GM18907 (cell line): ENCODE results near the gene MYL11.
"Not testable (repeated sequence)": the region's sequence is repeated elsewhere in the genome, so short reads cannot be mapped to it uniquely, and the experiment has no call there.

Source experiments
- ATAC-seq: cut with Tn5 transposase; IDR thresholded peaks from one replicate; pipeline ENCODE4 v1.9.1; 2021; ENCODE audit warnings: mild to moderate bottlenecking, moderate library complexity; ENCODE audit not compliant: unreplicated experiment

The MYL11 gene

GRCh38 chr16:30374538-30374937, at the start of gene MYL11:
Gene MYL11 (plus strand): TSS chr16:30374802. CDS start chr16:30374858, 56 bp downstream.
- no peak for ATAC-seq

DNA sequence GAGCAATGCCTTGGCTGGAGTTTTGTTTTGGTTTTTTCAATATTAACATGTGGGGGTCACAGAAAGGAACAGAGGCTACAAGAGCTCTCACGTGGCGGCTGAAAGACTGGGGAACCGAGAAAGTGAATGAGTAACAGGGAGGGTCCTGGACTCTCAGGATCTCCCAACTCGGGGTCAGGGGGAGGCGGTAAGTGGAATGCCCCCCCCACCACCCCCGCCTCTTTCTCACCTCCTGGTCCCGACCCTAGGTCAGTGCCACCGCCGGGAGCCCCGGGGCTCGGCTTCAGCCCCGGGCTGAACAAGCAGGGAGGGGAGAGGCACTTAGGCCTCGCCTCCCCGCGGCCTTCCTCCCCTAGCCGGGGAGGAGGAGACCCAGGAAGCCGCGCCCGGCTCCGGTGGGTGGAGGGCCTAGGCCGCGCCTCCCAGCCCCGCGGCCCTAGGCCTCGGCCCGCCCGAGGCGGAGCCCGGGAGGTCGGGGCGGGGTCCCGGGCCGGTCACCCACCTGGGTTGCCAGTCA, 40.1 kb upstream of the MYL11 start:
- ATAC-seq: peak; percentile 85

- ATAC-seq: peak; percentile 76
Measured at GRCh38 chr16:30335028-30335597, 39.5 kb upstream of the MYL11 start.

DNA sequence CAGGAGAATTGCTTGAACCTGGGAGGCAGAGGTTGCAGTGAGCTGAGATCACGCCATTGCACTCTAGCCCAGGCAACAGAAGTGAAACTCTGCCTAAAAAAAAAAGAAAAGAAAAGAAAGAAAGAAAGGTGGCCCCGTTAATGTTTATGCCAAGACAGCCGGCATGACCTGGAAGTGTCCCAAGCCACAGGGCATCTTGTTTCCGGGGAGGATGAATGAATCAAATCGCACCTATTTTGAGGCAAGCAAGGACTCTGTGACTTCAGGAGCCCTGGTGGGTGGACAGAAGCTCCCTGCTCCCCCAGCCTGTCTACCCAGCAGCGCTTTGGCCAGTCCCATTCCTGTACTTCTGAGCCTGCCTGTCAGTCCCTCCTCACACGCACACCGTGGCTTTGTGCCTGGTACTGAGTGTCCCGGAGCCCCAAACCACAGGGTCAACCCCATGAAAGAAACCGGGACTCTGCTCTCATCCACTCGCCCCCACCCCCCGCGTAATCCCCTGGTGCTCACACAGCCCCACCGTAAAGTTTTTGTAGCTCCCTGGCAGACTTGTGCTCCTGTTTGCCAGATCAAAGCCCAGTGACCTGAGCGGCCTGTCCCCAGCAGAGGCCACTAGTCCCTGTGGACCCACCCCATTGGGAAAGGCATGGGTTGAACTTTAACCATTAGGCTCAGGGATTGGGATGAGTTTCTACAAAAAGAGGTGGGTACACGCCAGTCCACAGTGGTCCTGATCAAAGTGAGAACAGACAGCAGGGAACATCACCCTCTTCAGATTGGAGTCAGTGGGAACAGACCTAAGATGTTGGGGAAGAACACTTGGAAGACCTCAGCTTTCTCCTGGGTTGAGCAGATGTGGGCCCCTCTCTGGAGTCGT, 38.8 kb upstream of the MYL11 start:
- peak; percentile 35 for ATAC-seq

DNA sequence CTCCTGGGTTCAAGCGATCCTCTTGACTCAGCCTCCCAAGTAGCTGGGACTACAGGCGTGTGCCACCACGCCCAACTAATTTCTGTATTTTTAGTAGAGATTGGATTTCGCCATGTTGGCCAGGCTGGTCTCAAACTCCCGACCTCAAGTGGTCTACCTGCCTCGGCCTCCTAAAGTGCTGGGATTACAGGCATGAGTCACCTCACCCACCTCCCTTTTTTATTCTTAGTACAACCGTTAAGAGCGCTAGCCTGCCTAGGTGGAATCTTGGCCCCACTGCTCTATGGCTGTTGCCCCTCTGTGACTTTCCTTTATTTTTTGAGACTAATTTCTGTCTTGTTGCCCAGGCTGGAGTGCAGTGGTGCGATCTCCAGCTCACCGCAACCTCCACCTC, 36.6 kb upstream of the MYL11 start:
- not testable (repeated sequence) for ATAC-seq

GRCh38 chr16:30338715-30339114, 35.9 kb upstream of the MYL11 start:
- not testable (repeated sequence) for ATAC-seq

DNA sequence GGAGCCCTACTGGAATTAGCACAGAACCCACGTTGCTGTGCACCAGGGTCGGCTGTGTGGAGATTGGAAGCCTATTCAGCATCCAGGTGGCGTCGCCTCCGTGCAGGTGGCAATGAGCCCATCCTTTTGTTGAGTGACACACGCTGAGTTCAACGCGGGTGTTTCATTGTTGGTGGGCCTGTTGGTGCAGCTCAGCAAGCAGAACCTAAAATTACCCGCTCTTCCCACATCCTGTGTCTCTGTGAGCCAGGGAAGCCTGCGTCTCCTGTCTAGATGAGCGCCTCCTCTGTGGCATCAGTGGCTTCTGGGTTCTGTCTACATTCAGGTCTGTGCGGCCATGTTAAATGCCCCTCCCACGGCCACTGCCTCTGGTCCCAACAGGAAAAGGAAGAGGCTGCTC, 34.0 kb upstream of the MYL11 start:
- ATAC-seq: no peak

GRCh38 chr16:30341971-30342370, 32.6 kb upstream of the MYL11 start:
- not testable (repeated sequence) for ATAC-seq

GRCh38 chr16:30342751-30343490, 31.7 kb upstream of the MYL11 start:
- no peak for ATAC-seq

DNA sequence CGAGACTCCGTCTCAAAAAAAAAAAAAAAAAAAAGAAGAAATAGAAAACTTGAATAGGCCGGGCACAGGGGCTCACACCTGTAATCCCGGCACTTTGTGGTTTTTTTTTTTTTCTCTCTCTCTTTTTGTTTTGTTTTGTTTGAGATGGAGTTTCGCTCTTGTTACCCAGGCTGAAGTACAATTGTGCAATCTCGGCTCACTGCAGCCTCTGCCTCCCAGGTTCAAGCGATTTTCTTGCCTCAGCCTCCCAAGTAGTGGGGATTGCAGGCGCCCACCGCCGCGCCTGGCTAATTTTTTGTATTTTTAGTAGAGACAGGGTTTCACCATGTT, 31.1 kb upstream of the MYL11 start:
- ATAC-seq: not testable (repeated sequence)

DNA sequence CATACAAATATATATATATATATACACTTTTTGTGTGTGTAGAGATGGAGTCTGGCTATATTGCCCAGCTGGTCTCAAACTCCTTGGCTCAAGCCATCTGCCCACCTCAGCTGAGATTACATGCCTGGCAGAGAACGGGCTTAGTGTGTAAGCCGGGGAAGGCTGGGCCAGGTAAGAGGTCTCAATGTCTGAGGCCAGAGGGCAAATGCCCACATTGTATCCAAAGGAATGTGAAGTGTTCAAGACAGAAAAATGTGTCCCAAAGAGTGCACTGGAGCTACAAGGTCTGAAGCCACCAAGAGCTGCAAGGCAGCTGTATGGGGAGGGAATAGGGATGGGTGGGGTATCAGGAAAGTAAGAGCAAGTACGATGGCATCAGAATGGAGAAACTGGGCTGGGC, 28.3 kb upstream of the MYL11 start:
- no peak for ATAC-seq

DNA sequence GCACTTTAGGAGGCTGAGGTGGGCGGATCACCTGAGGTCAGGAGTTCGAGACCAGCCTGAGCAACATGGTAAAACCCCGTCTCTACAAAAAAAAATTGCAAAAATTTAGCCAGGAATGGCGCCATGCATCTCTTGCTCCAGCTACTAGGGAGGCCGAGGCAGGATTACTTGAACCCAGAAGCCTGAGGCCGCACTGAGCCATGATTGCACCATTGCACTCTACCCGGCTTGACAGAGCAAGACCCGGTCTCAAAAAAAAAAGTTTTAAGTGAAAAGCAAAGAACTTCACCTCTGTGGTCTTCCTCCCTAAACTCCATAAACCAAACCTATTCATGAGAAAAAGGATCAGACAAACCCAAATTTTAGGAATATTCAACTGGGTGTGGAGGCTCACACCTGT, 26.5 kb upstream of the MYL11 start:
- no peak for ATAC-seq

- no peak for ATAC-seq
Measured at GRCh38 chr16:30348929-30349328, 25.7 kb upstream of the MYL11 start.

GRCh38 chr16:30349675-30350074, 24.9 kb upstream of the MYL11 start:
- ATAC-seq: no peak

DNA sequence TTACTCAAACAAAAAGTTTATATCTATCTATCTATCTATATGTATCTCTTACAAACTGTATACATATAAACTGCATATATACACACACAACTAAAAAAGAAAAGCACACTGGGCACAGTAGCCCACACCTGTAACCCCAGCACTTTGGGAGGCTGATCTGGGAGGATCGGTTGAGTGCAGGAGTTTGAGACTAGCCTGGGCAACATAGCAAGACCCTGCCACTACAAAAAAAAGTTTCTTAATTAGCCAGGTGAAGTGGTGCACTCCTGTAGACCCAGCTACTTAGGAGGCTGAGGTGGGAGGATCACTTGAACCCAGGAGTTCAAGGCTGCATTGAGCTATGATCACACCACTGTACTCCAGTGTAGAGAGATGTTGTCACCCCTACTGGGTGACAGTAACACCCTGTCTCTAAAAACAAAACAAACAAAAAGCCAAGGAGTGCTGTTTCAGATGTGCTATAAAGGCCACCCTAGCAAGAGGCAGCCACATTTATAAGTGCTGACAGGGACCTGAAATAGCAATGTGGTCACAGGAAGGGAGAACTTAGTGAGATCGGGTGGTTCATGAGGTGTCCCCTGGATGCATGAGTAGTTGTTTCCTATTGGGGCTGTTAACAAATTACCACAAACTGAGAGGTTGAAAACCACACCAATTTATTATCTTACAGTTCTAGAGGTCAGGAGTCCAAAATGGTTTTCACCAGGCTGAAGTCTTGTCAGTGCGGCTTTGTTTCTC, 24.3 kb upstream of the MYL11 start:
- peak; percentile 47 for ATAC-seq

DNA sequence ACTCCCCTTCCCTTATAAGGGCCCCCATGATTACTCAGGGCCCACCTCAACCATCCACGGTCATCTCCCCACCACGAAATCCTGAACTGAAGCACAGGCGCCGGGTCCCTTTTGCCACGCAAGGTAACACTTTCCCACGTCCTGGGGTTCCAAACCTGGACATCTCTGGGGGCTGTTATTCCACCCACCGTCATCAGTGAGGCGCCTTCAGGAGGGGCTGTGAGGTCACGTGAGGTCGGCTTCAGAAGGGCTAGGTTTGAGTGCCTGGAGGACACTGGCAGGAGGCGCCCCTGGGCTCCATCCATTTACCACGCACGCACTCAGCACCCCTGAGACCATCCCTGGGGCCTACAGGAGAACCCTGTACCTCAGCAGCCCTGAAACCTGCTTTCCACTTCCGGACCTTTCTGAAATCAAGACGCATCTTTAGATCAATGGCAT, 23.6 kb upstream of the MYL11 start:
- ATAC-seq: no peak

DNA sequence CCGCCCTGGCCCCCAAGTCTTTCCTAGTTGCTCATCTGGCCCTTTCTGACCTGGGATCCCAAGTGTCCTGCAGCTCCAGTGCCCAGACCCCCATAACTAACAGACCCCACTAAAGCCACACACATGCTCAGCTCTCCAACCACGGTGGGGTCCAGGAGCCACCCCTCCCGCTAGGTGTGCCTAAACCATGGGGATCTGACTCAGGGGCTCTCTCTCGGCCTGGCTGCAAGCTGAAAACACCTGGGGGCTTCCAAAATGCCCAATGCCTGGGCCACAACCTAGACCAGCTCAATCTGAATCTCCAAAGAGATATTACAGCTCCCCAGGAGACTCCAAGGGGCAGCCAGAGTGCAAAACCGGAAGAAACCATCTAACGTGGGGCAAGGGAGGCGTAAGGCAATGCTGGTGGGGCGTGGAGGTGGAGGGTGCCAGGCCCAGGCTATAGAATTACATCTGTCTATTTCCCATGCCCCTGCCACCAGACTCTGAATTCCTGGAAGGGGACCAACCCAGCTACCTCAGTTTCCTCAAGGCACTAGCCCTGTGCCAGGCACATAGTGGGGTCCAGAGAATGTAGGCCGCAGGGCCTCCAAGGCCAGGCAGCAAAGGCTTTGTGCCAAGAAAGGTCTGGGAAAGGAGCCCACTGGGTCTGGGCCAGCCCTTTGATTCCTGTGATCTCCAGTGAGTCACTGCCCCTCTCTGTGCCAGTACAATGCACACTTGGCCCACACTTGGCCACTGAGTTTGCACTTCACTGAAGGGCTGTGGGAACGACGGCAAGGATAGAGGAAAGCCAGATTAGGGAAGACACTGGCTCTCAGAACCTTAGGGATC, 22.8 kb upstream of the MYL11 start:
- no peak for ATAC-seq

- ATAC-seq: no peak
Measured at GRCh38 chr16:30352488-30353401, 21.9 kb upstream of the MYL11 start.
